ENCODE data around the gene GOPC. TPM values are rescaled to one million over a fixed set of nuclear protein-coding genes. Genes with fewer than 3 reads are reported as not detected.

Gene GOPC
- total and polyA plus RNA-seq, 2 donors (not counting 1 experiment from before 2014, with no cell fraction given), result 8.9 to 26.7 TPM

- H3K4me3 ChIP-seq (ENCODE audit: control extremely low read depth in 1 of 5, extremely low read depth in 1 of 5, insufficient read depth in 1 of 5, low read depth in 2 of 5, low read length in 4 of 5), result no peak overlapping the region
- no peak overlapping the region for H2AFZ ChIP-seq (ENCODE audit: insufficient read depth, low read depth, low read length, poor library complexity, severe bottlenecking)
- H3K27me3 ChIP-seq (replicated peaks in 1 of 4; ENCODE audit: control extremely low read depth in 1 of 4, control insufficient read depth in 3 of 4, insufficient read depth in 4 of 4, low read length in 3 of 4), result no peaks in the 10 kb centered on the region
- TF ChIP-seq EZH2 (IDR thresholded peaks at IDR 0.05; ENCODE audit: borderline replicate concordance, insufficient read depth, low read depth, low read length, poor library complexity, severe bottlenecking), result no peak
- TF ChIP-seq, protein P1, sequence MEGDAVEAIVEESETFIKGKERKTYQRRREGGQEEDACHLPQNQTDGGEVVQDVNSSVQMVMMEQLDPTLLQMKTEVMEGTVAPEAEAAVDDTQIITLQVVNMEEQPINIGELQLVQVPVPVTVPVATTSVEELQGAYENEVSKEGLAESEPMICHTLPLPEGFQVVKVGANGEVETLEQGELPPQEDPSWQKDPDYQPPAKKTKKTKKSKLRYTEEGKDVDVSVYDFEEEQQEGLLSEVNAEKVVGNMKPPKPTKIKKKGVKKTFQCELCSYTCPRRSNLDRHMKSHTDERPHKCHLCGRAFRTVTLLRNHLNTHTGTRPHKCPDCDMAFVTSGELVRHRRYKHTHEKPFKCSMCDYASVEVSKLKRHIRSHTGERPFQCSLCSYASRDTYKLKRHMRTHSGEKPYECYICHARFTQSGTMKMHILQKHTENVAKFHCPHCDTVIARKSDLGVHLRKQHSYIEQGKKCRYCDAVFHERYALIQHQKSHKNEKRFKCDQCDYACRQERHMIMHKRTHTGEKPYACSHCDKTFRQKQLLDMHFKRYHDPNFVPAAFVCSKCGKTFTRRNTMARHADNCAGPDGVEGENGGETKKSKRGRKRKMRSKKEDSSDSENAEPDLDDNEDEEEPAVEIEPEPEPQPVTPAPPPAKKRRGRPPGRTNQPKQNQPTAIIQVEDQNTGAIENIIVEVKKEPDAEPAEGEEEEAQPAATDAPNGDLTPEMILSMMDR (IDR thresholded peaks at IDR 0.05), result no peak
- ATAC-seq (ENCODE audit: low read depth), result no peak
- no peak overlapping the region for H3K4me2 ChIP-seq (replicated peaks; ENCODE audit: low read depth, low read length, poor library complexity, severe bottlenecking)
- no peak for DNase-seq
- intact Hi-C loops (cut with micrococcal nuclease), result no loop called here
- no peaks in the 10 kb centered on the region for H3K4me1 Mint-ChIP-seq
- H4K20me1 ChIP-seq (ENCODE audit: control insufficient read depth, insufficient read depth, low read length, poor library complexity, severe bottlenecking), result no peaks in the 10 kb centered on the region
- H3K27ac Mint-ChIP-seq, result no peak overlapping the region
- ChIA-PET CTCF (no interaction called here), POLR2A (no interaction called here)
- no peaks in the 10 kb centered on the region for H3K4me1 ChIP-seq (ENCODE audit: control insufficient read depth in 2 of 2, insufficient read depth in 2 of 2, low read length in 2 of 2)
- H3K9me3 ChIP-seq (ENCODE audit: control extremely low read depth in 1 of 3, control insufficient read depth in 2 of 3, insufficient read depth in 1 of 3, low read length in 2 of 3), result no peaks in the 10 kb centered on the region
- H3K79me2 ChIP-seq (ENCODE audit: control insufficient read depth, insufficient read depth, low read length), result no peaks in the 10 kb centered on the region
- no peak overlapping the region for H3K9ac ChIP-seq (ENCODE audit: low read length)
- no peaks in the 10 kb centered on the region for H3K9me3 Mint-ChIP-seq (ENCODE audit: insufficient read depth)
- H3K27ac ChIP-seq (ENCODE audit: low read length in 2 of 2), result no peak overlapping the region
- peaks cover 21% of the 10 kb centered on the region for H3K27me3 Mint-ChIP-seq
- 86% methylated on average over 3 of the region's 7 CpGs for WGBS (ENCODE audit: insufficient coverage)
- no peaks in the 10 kb centered on the region for H3K36me3 ChIP-seq (replicated peaks in 1 of 2; ENCODE audit: control extremely low read depth in 1 of 2, control insufficient read depth in 1 of 2, extremely low read depth in 1 of 2, insufficient read depth in 2 of 2, low read length in 1 of 2)
- no peak overlapping the region for H3K4me3 Mint-ChIP-seq
Observed at GRCh38 chr6:117512056-117512828, 90.1 kb downstream of the GOPC start.

Other genes starting within 250 kb of the GOPC start
- gene ROS1, start 176.6 kb downstream of the GOPC start, total RNA-seq, result not detected in 2 replicates
- gene ROS1, start 176.6 kb downstream of the GOPC start, polyA plus RNA-seq, result not detected in 2 replicates
- gene DCBLD1, start 119.8 kb downstream of the GOPC start, total RNA-seq, result 0.37 and 1.2 TPM in 2 replicates
- 0.20 and 0.21 TPM in 2 replicates for gene DCBLD1, start 119.8 kb downstream of the GOPC start, polyA plus RNA-seq
- 22.1 and 23.1 TPM in 2 replicates for gene NUS1, start 73.0 kb upstream of the GOPC start, total RNA-seq
- gene NUS1, start 73.0 kb upstream of the GOPC start, polyA plus RNA-seq, result 6.2 and 8.8 TPM in 2 replicates